GM12864 (cell line): Measurements from ENCODE around the gene PCGF3.

Experiments used
- DNase-seq: peaks from one replicate; pipeline ENCODE4 v3.0.0-alpha.2; 2011; ENCODE audit warnings: low read depth
- H3K4me3 ChIP-seq: 2 replicates; pipeline ENCODE4 v1.5.1; 2011; ENCODE audit warnings: mild to moderate bottlenecking, low read depth, low read length, control low read depth
- TF ChIP-seq, protein P1 (sequence below): IDR thresholded peaks from 2 replicates; pipeline ENCODE4 v1.5.1; 2011; ENCODE audit warnings: low read depth, mild to moderate bottlenecking, moderate library complexity, low read length, control low read depth, inconsistent platforms; ENCODE audit errors: missing control alignments

The PCGF3 gene

DNA sequence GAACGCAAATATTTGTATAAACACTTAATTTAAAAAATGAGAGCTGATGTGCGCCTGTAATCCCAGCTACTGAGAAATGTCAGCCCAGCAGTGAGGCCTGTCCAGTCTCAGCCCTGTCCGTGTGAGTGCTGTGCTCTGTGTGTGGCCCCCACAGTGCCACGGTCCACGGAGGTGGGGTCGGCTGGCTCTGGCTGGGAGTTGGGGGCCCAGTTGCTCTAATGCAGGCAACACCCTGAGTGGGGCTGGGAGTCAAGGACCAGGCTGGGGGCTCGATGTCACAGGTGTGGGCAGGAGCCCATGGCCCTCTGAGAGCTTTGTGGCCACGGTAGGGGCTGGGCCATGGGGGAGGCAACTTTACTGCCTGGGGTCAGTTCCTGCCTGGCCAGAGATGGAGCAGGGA is 12.8 kb downstream of the PCGF3 start:
- TF ChIP-seq, protein P1, sequence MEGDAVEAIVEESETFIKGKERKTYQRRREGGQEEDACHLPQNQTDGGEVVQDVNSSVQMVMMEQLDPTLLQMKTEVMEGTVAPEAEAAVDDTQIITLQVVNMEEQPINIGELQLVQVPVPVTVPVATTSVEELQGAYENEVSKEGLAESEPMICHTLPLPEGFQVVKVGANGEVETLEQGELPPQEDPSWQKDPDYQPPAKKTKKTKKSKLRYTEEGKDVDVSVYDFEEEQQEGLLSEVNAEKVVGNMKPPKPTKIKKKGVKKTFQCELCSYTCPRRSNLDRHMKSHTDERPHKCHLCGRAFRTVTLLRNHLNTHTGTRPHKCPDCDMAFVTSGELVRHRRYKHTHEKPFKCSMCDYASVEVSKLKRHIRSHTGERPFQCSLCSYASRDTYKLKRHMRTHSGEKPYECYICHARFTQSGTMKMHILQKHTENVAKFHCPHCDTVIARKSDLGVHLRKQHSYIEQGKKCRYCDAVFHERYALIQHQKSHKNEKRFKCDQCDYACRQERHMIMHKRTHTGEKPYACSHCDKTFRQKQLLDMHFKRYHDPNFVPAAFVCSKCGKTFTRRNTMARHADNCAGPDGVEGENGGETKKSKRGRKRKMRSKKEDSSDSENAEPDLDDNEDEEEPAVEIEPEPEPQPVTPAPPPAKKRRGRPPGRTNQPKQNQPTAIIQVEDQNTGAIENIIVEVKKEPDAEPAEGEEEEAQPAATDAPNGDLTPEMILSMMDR, result no peak
- no peak overlapping the region for H3K4me3 ChIP-seq
- no peak for DNase-seq

DNA sequence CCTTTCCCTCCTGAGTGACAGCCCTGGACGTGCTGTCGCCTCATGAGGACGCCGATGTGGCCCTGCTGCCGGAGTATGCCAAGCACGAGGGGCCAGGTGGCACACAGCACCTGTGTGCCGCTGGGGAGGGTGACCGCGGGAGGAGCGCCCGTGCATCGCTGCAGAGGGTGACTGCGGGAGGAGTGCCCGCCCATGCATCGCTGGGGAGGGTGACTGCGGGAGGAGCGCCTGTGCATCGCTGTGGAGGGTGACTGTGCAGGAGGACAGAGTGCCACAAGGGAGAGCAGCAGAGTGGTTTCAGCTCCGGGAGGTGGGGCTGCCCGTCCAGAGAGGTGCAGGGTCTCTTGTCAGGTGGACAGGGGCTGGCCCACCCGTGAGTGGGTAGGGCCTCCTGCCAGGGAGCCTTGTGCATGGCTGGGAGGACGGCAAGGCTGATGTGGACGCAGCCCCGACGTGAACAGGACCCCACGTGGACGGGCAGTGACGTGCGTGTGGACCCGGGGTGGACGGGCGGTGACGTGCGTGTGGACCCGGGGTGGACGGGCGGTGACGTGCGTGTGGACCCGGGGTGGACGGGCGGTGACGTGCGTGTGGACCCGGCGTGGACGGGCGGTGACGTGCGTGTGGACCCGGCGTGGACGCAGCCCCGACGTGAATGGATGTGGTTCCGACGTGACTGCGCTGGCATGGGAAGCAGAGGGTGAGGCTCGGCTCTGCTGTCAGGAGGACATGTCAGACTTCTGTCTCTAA is 14.7 kb downstream of the PCGF3 start:
- H3K4me3 ChIP-seq, result no peak overlapping the region
- no peak for DNase-seq
- TF ChIP-seq, protein P1, result no peak

DNA sequence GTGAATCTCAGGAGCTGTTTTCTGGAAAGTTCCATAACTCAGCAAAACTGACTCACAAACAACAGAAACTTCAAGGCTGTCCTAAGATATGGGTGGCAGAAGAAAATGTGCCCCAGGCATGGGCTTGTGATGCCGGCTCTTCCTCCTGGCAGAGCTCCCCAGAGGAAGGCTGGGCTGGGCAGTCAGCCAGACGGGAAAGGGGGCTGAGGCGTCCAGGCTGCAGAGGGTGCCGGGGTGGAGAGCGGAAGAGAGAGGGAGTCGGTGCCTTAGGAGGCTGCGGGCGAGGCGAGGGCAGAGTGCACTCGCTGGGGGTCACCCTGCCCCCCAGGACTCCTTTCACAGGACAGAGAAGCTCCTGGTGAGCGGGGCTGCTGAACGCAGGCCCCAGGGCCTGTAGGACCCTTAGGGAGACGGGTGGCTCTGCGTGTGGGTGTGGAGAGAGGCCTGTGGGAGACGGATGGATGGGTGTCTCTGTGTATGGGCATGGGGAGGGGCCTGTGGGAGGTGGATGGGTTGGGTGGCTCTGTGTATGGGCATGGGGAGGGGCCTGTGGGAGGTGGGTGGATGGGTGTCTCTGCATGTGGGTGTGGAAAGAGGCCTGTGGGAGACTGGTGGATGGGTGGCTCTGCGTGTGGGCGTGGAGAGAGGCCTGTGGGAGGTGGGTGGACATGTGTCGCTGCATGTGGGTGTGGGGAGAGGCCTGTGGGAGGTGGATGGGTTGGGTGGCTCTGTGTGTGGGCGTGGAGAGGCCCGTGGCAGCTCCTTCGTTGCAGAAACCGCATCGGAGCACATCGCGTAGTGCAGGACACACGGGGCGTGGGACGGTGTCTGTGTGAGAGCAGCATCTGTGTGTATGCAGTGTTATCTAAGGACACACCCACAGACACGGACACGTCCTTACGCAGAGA is 15.9 kb downstream of the PCGF3 start:
- no peak for DNase-seq
- H3K4me3 ChIP-seq, result no peak overlapping the region
- TF ChIP-seq, protein P1, result no peak

DNA sequence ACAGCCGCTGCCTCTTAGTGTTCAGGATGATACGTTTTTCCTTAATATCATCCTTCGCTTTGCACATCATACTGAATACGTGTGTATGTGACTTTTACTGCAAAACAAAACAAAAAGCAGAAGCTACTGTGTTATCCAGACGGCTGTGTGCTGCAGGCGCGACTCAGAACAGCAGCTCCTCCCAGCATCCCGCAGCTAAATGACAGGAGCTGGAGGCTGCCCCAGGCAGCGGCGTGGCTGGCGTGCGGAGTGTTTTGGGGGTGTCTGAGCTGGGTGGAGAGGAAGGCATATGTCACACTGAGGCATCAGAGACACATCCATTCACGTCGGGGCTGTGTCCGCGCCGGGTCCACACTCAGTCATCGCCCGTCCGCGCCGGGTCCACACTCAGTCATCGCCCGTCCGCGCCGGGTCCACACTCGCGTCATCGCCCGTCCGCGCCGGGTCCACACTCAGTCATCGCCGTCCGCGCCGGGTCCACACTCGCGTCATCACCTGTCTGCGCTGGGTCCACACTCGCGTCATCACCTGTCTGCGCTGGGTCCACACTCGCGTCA is 16.6 kb downstream of the PCGF3 start:
- TF ChIP-seq, protein P1, result no peak
- no peak for DNase-seq
- H3K4me3 ChIP-seq, result no peak overlapping the region

DNA sequence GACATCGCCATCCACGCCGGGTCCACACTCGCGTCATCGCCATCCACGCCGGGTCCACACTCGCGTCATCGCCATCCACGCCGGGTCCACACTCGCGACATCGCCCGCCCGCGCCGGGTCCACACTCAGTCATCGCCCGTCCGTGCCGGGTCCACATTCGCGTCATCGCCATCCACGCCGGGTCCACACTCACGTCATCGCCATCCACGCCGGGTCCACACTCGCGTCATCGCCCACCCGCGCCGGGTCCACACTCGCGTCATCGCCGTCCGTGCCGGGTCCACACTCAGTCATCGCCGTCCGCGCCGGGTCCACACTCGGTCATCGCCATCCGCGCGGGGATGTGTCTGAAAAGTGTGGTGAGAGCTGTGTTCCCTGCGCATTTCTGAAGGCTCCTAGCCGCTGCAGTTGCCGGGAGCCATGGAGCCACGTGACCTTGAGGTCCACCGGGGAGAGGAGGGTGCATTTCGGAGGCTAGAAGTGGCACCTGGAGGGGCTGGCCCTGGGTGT is 17.3 kb downstream of the PCGF3 start:
- TF ChIP-seq, protein P1, result no peak
- no peak overlapping the region for H3K4me3 ChIP-seq
- DNase-seq, result no peak

DNA sequence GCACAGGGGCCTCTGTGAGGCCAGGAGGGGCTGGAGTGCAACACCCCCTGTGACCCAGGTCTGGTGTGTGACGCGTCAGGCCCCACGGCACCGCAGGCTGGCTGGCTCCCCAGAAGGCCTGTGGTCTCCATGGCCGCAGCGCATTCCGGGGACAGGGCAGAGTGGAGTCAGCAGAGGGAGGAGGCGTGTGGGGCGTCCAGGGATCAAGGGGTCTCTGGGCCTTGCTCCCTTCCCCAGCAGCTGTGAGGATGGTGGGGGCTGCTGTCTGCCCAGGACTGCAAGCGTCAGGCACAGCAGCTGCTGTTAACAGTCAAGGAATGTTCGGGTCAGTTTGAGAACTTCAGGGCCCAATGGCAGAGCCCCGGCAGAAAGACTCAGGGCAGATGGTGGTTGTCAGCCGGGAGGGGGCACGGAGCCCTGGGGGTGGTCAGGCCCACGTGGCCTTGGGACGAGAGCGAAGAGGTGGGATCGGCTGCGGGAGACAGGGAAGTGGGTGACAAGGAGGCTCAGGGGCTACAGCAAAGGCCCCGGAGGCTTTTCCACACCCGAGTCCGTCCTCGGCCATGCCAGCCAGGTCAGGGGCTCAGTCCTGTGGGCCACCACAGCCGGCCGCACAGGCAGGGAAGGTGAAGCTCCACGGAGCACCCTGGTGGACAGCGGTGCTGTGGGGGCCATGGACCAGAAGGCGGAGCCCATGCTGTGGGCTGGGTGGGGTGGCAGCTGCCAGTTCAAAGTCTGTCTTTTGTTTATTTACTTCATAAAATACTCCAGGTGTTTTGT is 18.3 kb downstream of the PCGF3 start:
- DNase-seq, result no peak
- TF ChIP-seq, protein P1, result no peak
- H3K4me3 ChIP-seq, result no peak overlapping the region
